A549 treated with ZK216348 at 1 μM for 4 hours (cell line): ENCODE results near the gene COX19. TPM values are rescaled to one million over a fixed set of nuclear protein-coding genes. Genes with fewer than 3 reads are reported as not detected.

Experiments
- total RNA-seq: library from RNA; stranded (reverse); fragments of 200-300 nt; extraction: Qiagen RNA extraction; gene quantifications from 5 replicates; pipeline ENCODE4 v1.2.3, GENCODE V29; 2022; ENCODE audit warnings: low read depth

Gene COX19
- total RNA-seq = 5.1 to 8.4 TPM (median 5.9 TPM) in 5 replicates

GRCh38 chr7:974820-975681 is at the start of gene COX19:
Gene COX19, minus strand, starts transcription at chr7:975549. Its CDS starts 40 bp downstream, at chr7:975509.

GRCh38 chr7:983004-983615 is 7.8 kb upstream of the COX19 start, which contains the start of gene CYP2W1:
Gene CYP2W1, plus strand, starts transcription at chr7:983181. Its CDS starts 31 bp downstream, at chr7:983212.

GRCh38 chr7:954330-955238 is 20.8 kb downstream of the COX19 start, which contains the start of gene ADAP1:
Gene ADAP1, minus strand, starts transcription at chr7:954680. Its CDS starts 203 bp downstream, at chr7:954477.

Other genes with a start within 250 kb of the COX19 start
- 33.7 to 51.9 TPM (median 48.3 TPM) in 5 replicates for gene DNAAF5, start 248.8 kb downstream of the COX19 start, total RNA-seq
- gene PRKAR1B, start 248.3 kb downstream of the COX19 start, total RNA-seq = 21.1 to 31.0 TPM (median 29.2 TPM) in 5 replicates
- 59.8 to 98.8 TPM (median 88.9 TPM) in 5 replicates for gene SUN1, start 143.1 kb downstream of the COX19 start, total RNA-seq
- 28.5 to 65.0 TPM (median 60.6 TPM) in 5 replicates for gene GET4, start 99.0 kb downstream of the COX19 start, total RNA-seq
- 2.3 to 6.6 TPM (median 5.0 TPM) in 5 replicates for gene ADAP1, start 20.9 kb downstream of the COX19 start, total RNA-seq
- not detected in 5 replicates for gene CYP2W1, start 7.6 kb upstream of the COX19 start, total RNA-seq
- 0.68 to 2.3 TPM (median 1.7 TPM) in 5 replicates for gene GPR146, start 69.0 kb upstream of the COX19 start, total RNA-seq
- 0.39 to 0.95 TPM (median 0.86 TPM) in 5 replicates for gene GPER1, start 112.6 kb upstream of the COX19 start, total RNA-seq
- 44.0 to 63.7 TPM (median 58.1 TPM) in 5 replicates for gene ZFAND2A, start 184.6 kb upstream of the COX19 start, total RNA-seq